Liver (tissue), 3 donors: ENCODE measurements around the gene ZSCAN16.
"Not testable (repeated sequence)": the region's sequence is repeated elsewhere in the genome, so short reads cannot be mapped to it uniquely, and the experiment has no call there.

Experiments used
- ATF3 ChIP-seq: IDR thresholded peaks from 2 replicates; pipeline ENCODE4 v1.6.1; 2016; ENCODE audit warnings: antibody characterized with exemption
- GABPA ChIP-seq, 2 donors: IDR thresholded peaks in 1 of 2; conservative IDR thresholded peaks in 1 of 2; 2 replicates each; pipeline ENCODE4 v1.6.1; 2016; ENCODE audit warnings: antibody characterized with exemption in 2 of 2, mild to moderate bottlenecking in 1 of 2, moderate library complexity in 1 of 2
- JUND ChIP-seq, 2 donors: IDR thresholded peaks; 2 replicates each; pipeline ENCODE4 v1.6.1; 2016; ENCODE audit warnings: antibody characterized with exemption in 2 of 2
- RAD21 ChIP-seq, 2 donors: IDR thresholded peaks; 2 replicates each; pipeline ENCODE4 v1.6.1; 2016; ENCODE audit warnings: antibody characterized with exemption in 2 of 2, mild to moderate bottlenecking in 2 of 2
- TAF1 ChIP-seq: conservative IDR thresholded peaks from 2 replicates; pipeline ENCODE4 v1.6.1; 2016; ENCODE audit warnings: antibody characterized with exemption, mild to moderate bottlenecking
- YY1 ChIP-seq: IDR thresholded peaks from 2 replicates; pipeline ENCODE4 v1.6.1; 2016; ENCODE audit warnings: antibody characterized with exemption, mild to moderate bottlenecking
- TF ChIP-seq, protein P1 (sequence below): IDR thresholded peaks from 2 replicates; pipeline ENCODE4 v1.6.1; 2016; ENCODE audit warnings: antibody characterized with exemption, mild to moderate bottlenecking
- TF ChIP-seq, protein P2 (sequence below): fragments of 150-350 bp; IDR thresholded peaks from 2 replicates; pipeline ENCODE4 v1.5.1; 2017; ENCODE audit warnings: improper control_type of control experiment, low read depth, low read length; ENCODE audit not compliant: missing input control
- TF ChIP-seq, protein P3 (sequence below): IDR thresholded peaks from 2 replicates; pipeline ENCODE4 v1.6.1; 2016; ENCODE audit warnings: antibody characterized with exemption
- donor health status: healthy.
- donor health status: healthy.

DNA sequence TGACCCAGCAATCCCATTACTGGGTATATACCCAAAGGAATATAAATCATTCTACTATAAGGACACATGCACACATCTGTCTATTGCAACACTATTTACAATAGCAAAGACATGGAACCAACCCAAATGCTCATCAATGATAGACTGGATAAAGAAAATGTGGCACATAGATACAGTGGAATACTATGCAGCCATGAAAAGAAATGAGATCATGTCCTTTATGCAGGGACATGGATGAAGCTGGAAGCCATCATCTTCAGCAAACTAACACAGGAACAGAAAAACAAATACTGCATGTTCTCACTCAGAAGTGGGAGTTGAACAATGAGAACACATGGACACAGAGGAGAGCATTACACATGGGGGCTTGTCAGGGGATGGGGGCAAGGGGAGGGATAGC is 21.7 kb upstream of the ZSCAN16 start:
- TF ChIP-seq, protein P1, sequence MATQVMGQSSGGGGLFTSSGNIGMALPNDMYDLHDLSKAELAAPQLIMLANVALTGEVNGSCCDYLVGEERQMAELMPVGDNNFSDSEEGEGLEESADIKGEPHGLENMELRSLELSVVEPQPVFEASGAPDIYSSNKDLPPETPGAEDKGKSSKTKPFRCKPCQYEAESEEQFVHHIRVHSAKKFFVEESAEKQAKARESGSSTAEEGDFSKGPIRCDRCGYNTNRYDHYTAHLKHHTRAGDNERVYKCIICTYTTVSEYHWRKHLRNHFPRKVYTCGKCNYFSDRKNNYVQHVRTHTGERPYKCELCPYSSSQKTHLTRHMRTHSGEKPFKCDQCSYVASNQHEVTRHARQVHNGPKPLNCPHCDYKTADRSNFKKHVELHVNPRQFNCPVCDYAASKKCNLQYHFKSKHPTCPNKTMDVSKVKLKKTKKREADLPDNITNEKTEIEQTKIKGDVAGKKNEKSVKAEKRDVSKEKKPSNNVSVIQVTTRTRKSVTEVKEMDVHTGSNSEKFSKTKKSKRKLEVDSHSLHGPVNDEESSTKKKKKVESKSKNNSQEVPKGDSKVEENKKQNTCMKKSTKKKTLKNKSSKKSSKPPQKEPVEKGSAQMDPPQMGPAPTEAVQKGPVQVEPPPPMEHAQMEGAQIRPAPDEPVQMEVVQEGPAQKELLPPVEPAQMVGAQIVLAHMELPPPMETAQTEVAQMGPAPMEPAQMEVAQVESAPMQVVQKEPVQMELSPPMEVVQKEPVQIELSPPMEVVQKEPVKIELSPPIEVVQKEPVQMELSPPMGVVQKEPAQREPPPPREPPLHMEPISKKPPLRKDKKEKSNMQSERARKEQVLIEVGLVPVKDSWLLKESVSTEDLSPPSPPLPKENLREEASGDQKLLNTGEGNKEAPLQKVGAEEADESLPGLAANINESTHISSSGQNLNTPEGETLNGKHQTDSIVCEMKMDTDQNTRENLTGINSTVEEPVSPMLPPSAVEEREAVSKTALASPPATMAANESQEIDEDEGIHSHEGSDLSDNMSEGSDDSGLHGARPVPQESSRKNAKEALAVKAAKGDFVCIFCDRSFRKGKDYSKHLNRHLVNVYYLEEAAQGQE = not testable (repeated sequence)
- not testable (repeated sequence) for TF ChIP-seq ATF3; TAF1; RAD21 (IDR thresholded peaks at IDR 0.05); YY1; GABPA (IDR thresholded peaks at IDR 0.05 in 1 of 2, conservative IDR thresholded peaks at IDR 0.05 in 1 of 2); JUND (IDR thresholded peaks at IDR 0.05)
- TF ChIP-seq, protein P2, sequence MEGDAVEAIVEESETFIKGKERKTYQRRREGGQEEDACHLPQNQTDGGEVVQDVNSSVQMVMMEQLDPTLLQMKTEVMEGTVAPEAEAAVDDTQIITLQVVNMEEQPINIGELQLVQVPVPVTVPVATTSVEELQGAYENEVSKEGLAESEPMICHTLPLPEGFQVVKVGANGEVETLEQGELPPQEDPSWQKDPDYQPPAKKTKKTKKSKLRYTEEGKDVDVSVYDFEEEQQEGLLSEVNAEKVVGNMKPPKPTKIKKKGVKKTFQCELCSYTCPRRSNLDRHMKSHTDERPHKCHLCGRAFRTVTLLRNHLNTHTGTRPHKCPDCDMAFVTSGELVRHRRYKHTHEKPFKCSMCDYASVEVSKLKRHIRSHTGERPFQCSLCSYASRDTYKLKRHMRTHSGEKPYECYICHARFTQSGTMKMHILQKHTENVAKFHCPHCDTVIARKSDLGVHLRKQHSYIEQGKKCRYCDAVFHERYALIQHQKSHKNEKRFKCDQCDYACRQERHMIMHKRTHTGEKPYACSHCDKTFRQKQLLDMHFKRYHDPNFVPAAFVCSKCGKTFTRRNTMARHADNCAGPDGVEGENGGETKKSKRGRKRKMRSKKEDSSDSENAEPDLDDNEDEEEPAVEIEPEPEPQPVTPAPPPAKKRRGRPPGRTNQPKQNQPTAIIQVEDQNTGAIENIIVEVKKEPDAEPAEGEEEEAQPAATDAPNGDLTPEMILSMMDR = not testable (repeated sequence)
- TF ChIP-seq, protein P3, sequence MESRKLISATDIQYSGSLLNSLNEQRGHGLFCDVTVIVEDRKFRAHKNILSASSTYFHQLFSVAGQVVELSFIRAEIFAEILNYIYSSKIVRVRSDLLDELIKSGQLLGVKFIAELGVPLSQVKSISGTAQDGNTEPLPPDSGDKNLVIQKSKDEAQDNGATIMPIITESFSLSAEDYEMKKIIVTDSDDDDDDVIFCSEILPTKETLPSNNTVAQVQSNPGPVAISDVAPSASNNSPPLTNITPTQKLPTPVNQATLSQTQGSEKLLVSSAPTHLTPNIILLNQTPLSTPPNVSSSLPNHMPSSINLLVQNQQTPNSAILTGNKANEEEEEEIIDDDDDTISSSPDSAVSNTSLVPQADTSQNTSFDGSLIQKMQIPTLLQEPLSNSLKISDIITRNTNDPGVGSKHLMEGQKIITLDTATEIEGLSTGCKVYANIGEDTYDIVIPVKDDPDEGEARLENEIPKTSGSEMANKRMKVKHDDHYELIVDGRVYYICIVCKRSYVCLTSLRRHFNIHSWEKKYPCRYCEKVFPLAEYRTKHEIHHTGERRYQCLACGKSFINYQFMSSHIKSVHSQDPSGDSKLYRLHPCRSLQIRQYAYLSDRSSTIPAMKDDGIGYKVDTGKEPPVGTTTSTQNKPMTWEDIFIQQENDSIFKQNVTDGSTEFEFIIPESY = not testable (repeated sequence)
